Neuronal stem cell (in vitro differentiated cells): ENCODE results near the gene OLIG3.

ENCODE experiments used
- DNase-seq: peaks from one replicate; pipeline ENCODE4 v3.0.0-alpha.2; 2013; ENCODE audit warnings: low spot score
- H2AFZ ChIP-seq: one replicate; pipeline ENCODE4 v1.6.1; 2013; ENCODE audit warnings: mild to moderate bottlenecking, low read length, inconsistent platforms
- H2AK5ac ChIP-seq: 2 replicates; pipeline ENCODE4 v1.6.1; 2013; ENCODE audit warnings: low read depth, mild to moderate bottlenecking, inconsistent platforms, low read length, moderate library complexity, mixed read lengths
- H2BK120ac ChIP-seq: 2 replicates; pipeline ENCODE4 v1.6.1; 2013; ENCODE audit warnings: low read depth, mild to moderate bottlenecking, inconsistent platforms, low read length, moderate library complexity, mixed read lengths
- H2BK12ac ChIP-seq: one replicate; pipeline ENCODE4 v1.6.1; 2013; ENCODE audit warnings: low read length, inconsistent platforms
- H2BK15ac ChIP-seq: 2 replicates; pipeline ENCODE4 v1.6.1; 2013; ENCODE audit warnings: mild to moderate bottlenecking, low read length, inconsistent platforms, mixed read lengths
- H2BK5ac ChIP-seq: one replicate; pipeline ENCODE4 v1.6.1; 2013; ENCODE audit warnings: inconsistent platforms, mild to moderate bottlenecking, low read length, moderate library complexity
- H3K14ac ChIP-seq: one replicate; pipeline ENCODE4 v1.6.1; 2013; ENCODE audit warnings: low read length, inconsistent platforms
- H3K18ac ChIP-seq: 2 replicates; pipeline ENCODE4 v1.6.1; 2013; ENCODE audit warnings: low read length, inconsistent platforms
- H3K23ac ChIP-seq: 2 replicates; pipeline ENCODE4 v1.6.1; 2013; ENCODE audit warnings: low read depth, mild to moderate bottlenecking, mixed read lengths, low read length, inconsistent platforms; ENCODE audit not compliant: poor library complexity
- H3K27ac ChIP-seq: replicated peaks from 3 replicates; pipeline ENCODE4 v1.5.1; 2013; ENCODE audit warnings: low read length, inconsistent platforms
- H3K27me3 ChIP-seq, 3 experiments: 2 replicates each; pipeline ENCODE4 v1.6.1; 2013; ENCODE audit warnings: low read length in 3 of 3, mild to moderate bottlenecking in 2 of 3, inconsistent platforms in 1 of 3, low read depth in 1 of 3, mixed read lengths in 1 of 3, moderate library complexity in 1 of 3; ENCODE audit not compliant: control insufficient read depth in 3 of 3, insufficient read depth in 3 of 3
- H3K36me3 ChIP-seq, 2 donors: replicated peaks in 1 of 2; 2 replicates each; pipeline ENCODE4 v1.6.1; 2013; ENCODE audit warnings: low read length in 2 of 2; ENCODE audit not compliant: control insufficient read depth in 2 of 2, insufficient read depth in 2 of 2
- H3K4ac ChIP-seq: 2 replicates; pipeline ENCODE4 v1.6.1; 2013; ENCODE audit warnings: inconsistent platforms, mild to moderate bottlenecking, low read length, moderate library complexity
- H3K4me1 ChIP-seq, 2 donors: 1 replicate in 1 of 2; 2 replicates in 1 of 2; pipeline ENCODE4 v1.6.1; 2013; ENCODE audit warnings: low read length in 2 of 2, low read depth in 1 of 2; ENCODE audit not compliant: control insufficient read depth in 2 of 2, insufficient read depth in 1 of 2
- H3K4me2 ChIP-seq: one replicate; pipeline ENCODE4 v1.6.1; 2013; ENCODE audit warnings: mild to moderate bottlenecking, low read length, inconsistent platforms; ENCODE audit not compliant: insufficient read depth, poor library complexity, severe bottlenecking
- H3K4me3 ChIP-seq, 2 donors: 2 replicates each; pipeline ENCODE4 v1.5.1; 2013; ENCODE audit warnings: low read length in 2 of 2, mild to moderate bottlenecking in 2 of 2, inconsistent platforms in 1 of 2, moderate library complexity in 1 of 2
- H3K79me1 ChIP-seq: one replicate; pipeline ENCODE4 v1.6.1; 2013; ENCODE audit warnings: low read depth, mild to moderate bottlenecking, inconsistent platforms, low read length, moderate library complexity
- H3K9ac ChIP-seq: one replicate; pipeline ENCODE4 v1.6.1; 2013; ENCODE audit warnings: mild to moderate bottlenecking, low read depth, low read length, inconsistent platforms; ENCODE audit not compliant: poor library complexity
- H3K9me3 ChIP-seq, 2 donors: replicated peaks in 1 of 2; 2 replicates each; pipeline versions ENCODE3 to v1.6.1; 2013; ENCODE audit warnings: low read length in 2 of 2, mild to moderate bottlenecking in 2 of 2, inconsistent platforms in 1 of 2, low read depth in 1 of 2, mixed read lengths in 1 of 2, moderate library complexity in 1 of 2; ENCODE audit not compliant: control insufficient read depth in 2 of 2, insufficient read depth in 1 of 2
- H4K8ac ChIP-seq: one replicate; pipeline ENCODE4 v1.6.1; 2013; ENCODE audit warnings: low read depth, mild to moderate bottlenecking, inconsistent platforms, low read length, moderate library complexity
- H4K91ac ChIP-seq: one replicate; pipeline ENCODE4 v1.6.1; 2013; ENCODE audit warnings: low read length, low read depth, mild to moderate bottlenecking, inconsistent platforms; ENCODE audit not compliant: poor library complexity
- WGBS, 2 donors: extraction: QIAGEN DNeasy Blood & Tissue Kit; methylation state at CpG; one replicate each; pipeline ENCODE4 v1.1.7; 2013; ENCODE audit warnings: missing lambda C conversion rate in 2 of 2, mixed read lengths in 1 of 2; ENCODE audit not compliant: insufficient read length in 2 of 2, insufficient replicate concordance in 1 of 2; ENCODE audit errors: extremely low coverage in 2 of 2; 5-methylcytosine and 5-hydroxymethylcytosine counted together

OLIG3 gene

DNA sequence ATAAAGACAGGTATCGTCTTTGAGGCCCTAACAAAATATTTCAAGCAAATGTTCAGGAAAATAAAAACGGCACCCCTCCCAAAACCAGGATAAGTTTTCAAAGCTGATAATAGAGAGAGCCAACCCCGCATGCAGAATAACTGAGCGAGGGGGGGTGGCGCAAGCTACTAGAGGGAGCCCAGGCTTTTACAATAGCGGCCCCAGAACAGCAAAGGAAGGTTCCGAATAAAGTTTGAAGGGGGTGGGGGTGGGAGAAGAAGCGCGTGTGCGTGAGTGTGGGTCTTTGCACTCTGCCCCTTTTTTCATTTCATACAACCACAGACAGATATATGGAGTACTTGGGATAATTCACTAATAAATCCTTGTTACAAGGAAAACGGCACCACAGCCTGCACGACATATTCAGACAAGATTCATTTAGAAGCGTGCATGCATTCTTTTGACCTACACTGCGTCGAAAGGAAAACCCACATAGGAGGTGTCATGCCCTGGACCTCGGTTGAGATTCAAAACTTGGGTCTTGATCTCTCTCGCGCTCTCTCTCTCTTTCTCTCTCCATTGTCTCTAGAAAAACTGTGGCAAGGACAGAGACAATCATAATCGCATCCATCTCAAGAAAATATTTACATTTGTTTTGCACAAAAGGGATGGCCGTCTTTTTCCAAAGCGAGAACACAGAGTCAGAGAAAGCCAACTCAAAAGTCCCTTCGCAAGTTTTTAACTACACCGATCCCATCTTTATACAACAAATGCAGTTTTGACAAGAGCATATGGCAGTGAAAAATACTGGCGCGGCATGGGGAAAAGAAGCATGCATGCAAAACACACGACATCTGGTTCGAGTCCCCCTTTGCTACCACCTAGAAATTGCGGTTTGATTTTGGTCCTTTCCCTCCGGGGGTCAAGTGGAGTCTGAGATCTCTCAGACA lies 1.6 kb downstream of the OLIG3 start:
- no CpG with 5 or more reads among the region's 29 CpGs for WGBS, 2 donors

GRCh38 chr6:137491478-137491877 lies 2.7 kb downstream of the OLIG3 start:
- H3K18ac ChIP-seq = no peak overlapping the region
- no peak overlapping the region for H3K14ac ChIP-seq
- no peak overlapping the region for H2BK12ac ChIP-seq
- no peak overlapping the region for H4K91ac ChIP-seq
- H2AFZ ChIP-seq = no peak overlapping the region
- H3K79me1 ChIP-seq = no peaks in the 10 kb centered on the region
- H4K8ac ChIP-seq = no peak overlapping the region
- no CpG with 5 or more reads among the region's 6 CpGs for WGBS, 2 donors
- H3K27ac ChIP-seq = no peak overlapping the region
- peaks cover 0 to 27% of the 10 kb centered on the region in 2 donors for H3K4me1 ChIP-seq
- peaks cover 0 to 2% of the 10 kb centered on the region in 2 donors for H3K9me3 ChIP-seq
- peaks cover 54 to 100% (median 96%) of the 10 kb centered on the region in 3 experiments for H3K27me3 ChIP-seq
- no peak overlapping the region for H3K4ac ChIP-seq
- no peak overlapping the region for H2BK5ac ChIP-seq
- H3K9ac ChIP-seq = no peak overlapping the region
- H2BK120ac ChIP-seq = no peak overlapping the region
- no peak overlapping the region for H3K4me2 ChIP-seq
- H2AK5ac ChIP-seq = no peak overlapping the region
- H2BK15ac ChIP-seq = no peak overlapping the region
- H3K23ac ChIP-seq = no peak overlapping the region
- no peak overlapping the region for H3K4me3 ChIP-seq
- H3K36me3 ChIP-seq = no peaks in the 10 kb centered on the region
- peak; percentile 15 for DNase-seq

More for the DNA sequence above, 1.6 kb downstream of the OLIG3 start:
- Histone ChIP-seq H2AFZ (peak overlapping the region; percentile 49), H3K4ac (no peak overlapping the region), H3K4me1 (peaks cover 0 to 30% of the 10 kb centered on the region in 2 donors), H3K4me2 (no peak overlapping the region), H3K36me3 (no peaks in the 10 kb centered on the region), H3K14ac (no peak overlapping the region), H2BK15ac (no peak overlapping the region), H3K4me3 (no peak overlapping the region), H2BK5ac (no peak overlapping the region), H3K79me1 (peaks cover 3% of the 10 kb centered on the region), H4K8ac (no peak overlapping the region), H3K9me3 (peaks cover 0 to 2% of the 10 kb centered on the region in 2 donors), H2BK120ac (no peak overlapping the region), H2BK12ac (peak overlapping the region; percentile 75), H4K91ac (no peak overlapping the region), H3K27me3 (peaks cover 62 to 100% (median 97%) of the 10 kb centered on the region in 3 experiments), H3K27ac (no peak overlapping the region), H3K23ac (peak overlapping the region; percentile 90), H3K18ac (peak overlapping the region; percentile 84), H3K9ac (no peak overlapping the region), H2AK5ac (no peak overlapping the region)
- peak; percentile 11 for DNase-seq

GRCh38 chr6:137490961-137491360 lies 3.2 kb downstream of the OLIG3 start:
- no CpG with 5 or more reads among the region's 4 CpGs for WGBS, 2 donors

More at GRCh38 chr6:137490961-137491360, 3.2 kb downstream of the OLIG3 start:
- Histone ChIP-seq H2BK12ac (no peak overlapping the region), H4K91ac (no peak overlapping the region), H3K79me1 (no peaks in the 10 kb centered on the region), H3K14ac (no peak overlapping the region), H2AK5ac (no peak overlapping the region), H3K23ac (no peak overlapping the region), H3K9ac (no peak overlapping the region), H2BK120ac (no peak overlapping the region), H3K27me3 (peaks cover 51 to 100% (median 91%) of the 10 kb centered on the region in 3 experiments), H3K9me3 (peaks cover 0 to 2% of the 10 kb centered on the region in 2 donors), H3K18ac (no peak overlapping the region), H2AFZ (no peak overlapping the region), H3K36me3 (no peaks in the 10 kb centered on the region), H3K4me2 (no peak overlapping the region), H3K4me1 (peaks cover 0 to 25% of the 10 kb centered on the region in 2 donors), H2BK15ac (no peak overlapping the region), H2BK5ac (no peak overlapping the region), H3K27ac (no peak overlapping the region), H4K8ac (no peak overlapping the region), H3K4me3 (no peak overlapping the region), H3K4ac (no peak overlapping the region)
- DNase-seq = peak; percentile 21
